Stimulated activated CD8-positive, alpha-beta memory T cell treated with anti-CD3 and anti-CD28 coated beads, Interleukin-15, amount 100 ng/mL, for 48 hours (primary cell): ENCODE measurements around the gene FNDC4.
"Not testable (repeated sequence)": the region's sequence is repeated elsewhere in the genome, so short reads cannot be mapped to it uniquely, and the experiment has no call there.

Experiments used
- DNase-seq, 2 donors: peaks; one replicate each; pipeline ENCODE4 v3.0.0-alpha.2; 2020; ENCODE audit warnings: low read depth in 2 of 2

Gene FNDC4

GRCh38 chr2:27494944-27495554 is at the start of gene FNDC4:
TSS of gene FNDC4 (minus strand) at chr2:27495200. CDS start at chr2:27494679, 521 bp downstream.
- no peak for DNase-seq

- no peak for DNase-seq
Measured at GRCh38 chr2:27544143-27544821, 49.3 kb upstream of the FNDC4 start.

- DNase-seq: not testable (repeated sequence)
Measured at GRCh38 chr2:27539649-27540048, 44.6 kb upstream of the FNDC4 start.

- not testable (repeated sequence) for DNase-seq
Measured at GRCh38 chr2:27538839-27539450, 43.9 kb upstream of the FNDC4 start.

- DNase-seq: no peak
Measured at GRCh38 chr2:27537287-27537686, 42.3 kb upstream of the FNDC4 start.

GRCh38 chr2:27531983-27532382 is 37.0 kb upstream of the FNDC4 start:
- DNase-seq: no peak

- DNase-seq: no peak
Measured at GRCh38 chr2:27527182-27527581, 32.2 kb upstream of the FNDC4 start.

GRCh38 chr2:27522400-27522945 is 27.5 kb upstream of the FNDC4 start:
- no peak for DNase-seq

- DNase-seq: no peak
Measured at GRCh38 chr2:27520316-27520715, 25.3 kb upstream of the FNDC4 start.

- no peak for DNase-seq
Measured at GRCh38 chr2:27518782-27519113, 23.7 kb upstream of the FNDC4 start.

- no peak for DNase-seq
Measured at GRCh38 chr2:27518113-27518781, 23.2 kb upstream of the FNDC4 start.

- no peak for DNase-seq
Measured at GRCh38 chr2:27509326-27509725, 14.3 kb upstream of the FNDC4 start.

GRCh38 chr2:27507293-27507692 is 12.3 kb upstream of the FNDC4 start:
- no peak for DNase-seq

GRCh38 chr2:27506587-27506986 is 11.6 kb upstream of the FNDC4 start:
- DNase-seq: no peak

GRCh38 chr2:27502142-27502541 is 7.1 kb upstream of the FNDC4 start:
- no peak for DNase-seq

GRCh38 chr2:27501042-27501441 is 6.0 kb upstream of the FNDC4 start:
- DNase-seq: no peak

GRCh38 chr2:27498975-27499374 is 4.0 kb upstream of the FNDC4 start:
- DNase-seq: no peak

- DNase-seq: no peak
Measured at GRCh38 chr2:27497288-27497627, 2.3 kb upstream of the FNDC4 start.

- DNase-seq: no peak
Measured at GRCh38 chr2:27496357-27497287, 1.6 kb upstream of the FNDC4 start, which contains the start of gene GCKR. TSS of gene GCKR (plus strand) at chr2:27496839. CDS start at chr2:27496905, 66 bp downstream.

GRCh38 chr2:27495840-27496356 is 898 bp upstream of the FNDC4 start:
- no peak for DNase-seq

GRCh38 chr2:27494284-27494943 is 586 bp downstream of the FNDC4 start:
- DNase-seq: no peak
